HG03064 (cell line): Measurements from ENCODE around the gene C11orf97.

Experiments used
- ATAC-seq: cut with Tn5 transposase; IDR thresholded peaks from one replicate; pipeline ENCODE4 v1.9.1; 2021; ENCODE audit warnings: low read depth; ENCODE audit not compliant: unreplicated experiment

The C11orf97 gene

DNA sequence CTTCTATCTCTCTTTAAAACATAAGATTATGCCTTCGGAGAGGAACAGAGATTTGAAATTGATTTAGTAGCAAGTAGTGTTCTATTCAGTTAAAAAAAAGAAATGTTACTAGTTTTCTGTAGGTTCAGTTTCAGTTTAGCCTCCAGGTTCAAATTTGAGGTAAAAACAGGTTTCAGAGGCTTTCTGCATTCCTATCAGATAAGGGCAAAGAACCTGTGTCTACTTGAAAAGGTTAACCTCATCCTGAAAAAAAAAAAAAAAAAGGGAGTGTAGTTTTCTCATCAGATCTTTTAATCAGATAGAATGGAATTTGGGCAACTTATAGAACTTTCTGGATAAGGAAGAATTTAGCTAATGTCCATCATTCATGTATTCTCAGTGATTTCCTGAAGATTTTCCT is 12.1 kb downstream of the C11orf97 start:
- no peak for ATAC-seq

DNA sequence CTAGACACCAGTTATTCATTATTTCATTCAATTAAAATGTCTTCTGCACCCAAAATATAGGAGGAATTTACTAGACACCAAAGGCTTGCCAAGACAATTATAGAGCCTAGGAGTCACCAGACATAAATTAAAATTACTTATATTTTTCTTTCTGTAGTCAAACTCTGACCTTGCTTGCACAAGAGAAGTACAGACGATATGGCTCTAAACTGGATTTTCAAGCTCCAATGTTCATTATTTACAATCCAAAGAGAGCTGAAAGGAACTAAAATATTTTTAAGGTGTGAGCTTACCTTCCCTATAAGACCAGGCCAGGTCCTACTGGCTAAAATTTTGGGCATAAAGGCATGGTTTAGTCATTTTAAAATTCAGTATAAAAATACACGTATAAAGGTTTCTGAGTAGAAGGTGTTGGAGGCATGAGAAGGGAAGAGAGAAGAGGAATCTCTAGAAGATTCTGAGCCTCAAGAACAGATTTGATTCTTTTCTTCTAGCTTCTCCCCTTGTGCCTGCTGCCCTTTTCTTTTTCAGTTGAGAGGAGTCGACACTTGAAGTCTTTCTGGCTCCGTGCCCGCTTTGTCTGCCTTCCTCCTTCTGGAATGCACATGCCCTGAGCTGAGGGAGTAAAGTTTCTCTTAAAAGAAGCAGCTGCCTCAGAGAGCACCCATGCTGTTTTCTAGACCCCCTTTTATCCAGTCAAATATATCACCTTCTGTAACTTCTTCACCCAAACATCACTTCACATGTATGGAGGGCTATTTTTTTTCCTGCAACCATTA is 13.5 kb downstream of the C11orf97 start:
- ATAC-seq = no peak

DNA sequence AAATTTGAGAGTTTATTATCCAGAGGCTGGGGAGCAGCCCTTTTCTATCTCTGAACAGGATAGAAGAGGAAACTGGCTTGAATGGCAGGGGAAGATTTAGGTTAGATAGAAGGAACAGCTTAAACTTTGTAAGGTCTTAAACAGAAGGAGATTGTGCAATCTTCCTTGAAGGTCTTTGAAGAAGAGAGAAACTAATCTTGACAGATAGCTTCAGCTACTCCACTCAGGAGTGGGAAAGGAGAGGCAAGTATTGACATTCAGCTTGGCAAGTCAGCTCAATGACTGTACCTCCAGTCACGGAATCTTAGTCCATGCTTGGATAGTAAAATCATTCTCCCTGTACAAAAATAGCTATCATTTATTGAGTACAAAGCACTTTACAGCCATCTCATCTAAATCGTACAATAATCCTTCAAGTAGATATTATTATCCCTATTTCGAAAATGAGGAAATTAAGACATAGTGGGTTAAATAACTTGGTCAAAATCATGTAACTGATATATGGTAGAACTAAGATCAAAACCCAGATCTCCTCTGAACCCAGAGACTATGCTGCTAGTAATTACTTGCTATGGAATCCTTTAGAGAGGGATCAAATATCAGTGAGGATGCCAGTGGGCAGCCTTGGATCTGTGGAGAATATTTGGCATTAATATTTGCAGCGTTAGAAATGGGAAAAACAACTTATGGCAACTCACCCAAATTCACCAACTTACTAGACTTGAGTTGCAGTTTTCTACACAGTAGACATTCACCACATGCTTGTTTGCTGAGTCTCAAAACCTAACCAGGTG is 14.6 kb downstream of the C11orf97 start:
- no peak for ATAC-seq

DNA sequence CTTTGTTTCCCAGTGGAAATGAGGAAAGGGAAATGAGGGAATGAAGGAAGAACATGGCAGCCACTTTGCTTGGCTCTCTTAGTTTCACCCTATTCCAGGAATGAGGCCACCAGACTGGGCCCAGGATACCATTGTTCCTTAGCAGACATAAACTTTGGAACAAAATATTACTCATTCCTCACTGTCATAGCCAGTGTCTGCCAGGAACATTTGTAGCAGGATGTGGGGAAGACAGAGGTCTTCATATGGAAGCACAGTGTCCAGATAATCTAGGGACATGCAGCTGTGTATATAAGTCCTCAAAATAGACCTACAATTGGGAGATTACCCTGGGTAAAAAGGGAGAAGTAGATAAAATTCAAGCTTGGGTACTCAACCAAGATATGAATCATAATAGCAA is 16.3 kb downstream of the C11orf97 start:
- ATAC-seq = no peak

DNA sequence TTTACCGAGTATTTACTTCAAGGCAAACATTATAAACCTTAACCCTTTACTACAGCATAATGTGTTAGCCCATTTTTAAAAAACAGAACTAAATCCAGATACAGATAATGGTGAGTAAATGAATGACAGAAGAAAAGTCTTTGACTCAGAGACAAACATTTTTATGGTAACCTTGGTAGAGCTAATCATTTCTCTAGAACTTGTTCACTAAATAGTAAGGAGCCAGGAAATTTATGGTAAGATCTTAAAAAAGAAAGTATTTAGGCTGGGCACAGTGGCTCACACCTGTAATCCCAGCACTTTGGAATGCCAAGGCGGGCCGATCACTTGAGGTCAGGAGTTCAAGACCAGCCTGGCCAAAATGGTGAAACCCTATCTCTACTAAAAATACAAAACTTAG is 19.9 kb downstream of the C11orf97 start:
- no peak for ATAC-seq

DNA sequence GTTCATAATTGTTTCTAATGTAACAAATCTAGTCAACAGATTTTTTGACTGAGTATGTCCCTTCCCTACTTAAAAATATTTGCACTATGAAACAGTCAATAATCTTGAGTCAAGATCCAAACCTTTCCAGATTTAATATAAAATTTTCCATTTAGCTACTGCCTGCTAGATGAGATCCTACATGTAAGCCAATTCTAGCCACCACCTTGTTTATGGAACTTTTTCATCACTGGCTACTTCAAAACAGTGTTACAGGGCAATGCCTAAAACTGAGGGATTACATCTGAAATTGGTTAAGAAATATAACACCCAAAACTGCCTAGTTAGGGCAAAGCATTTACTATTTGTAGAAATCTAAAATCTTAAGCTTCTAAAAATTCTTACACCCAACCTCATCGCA is 20.9 kb downstream of the C11orf97 start:
- ATAC-seq = no peak

DNA sequence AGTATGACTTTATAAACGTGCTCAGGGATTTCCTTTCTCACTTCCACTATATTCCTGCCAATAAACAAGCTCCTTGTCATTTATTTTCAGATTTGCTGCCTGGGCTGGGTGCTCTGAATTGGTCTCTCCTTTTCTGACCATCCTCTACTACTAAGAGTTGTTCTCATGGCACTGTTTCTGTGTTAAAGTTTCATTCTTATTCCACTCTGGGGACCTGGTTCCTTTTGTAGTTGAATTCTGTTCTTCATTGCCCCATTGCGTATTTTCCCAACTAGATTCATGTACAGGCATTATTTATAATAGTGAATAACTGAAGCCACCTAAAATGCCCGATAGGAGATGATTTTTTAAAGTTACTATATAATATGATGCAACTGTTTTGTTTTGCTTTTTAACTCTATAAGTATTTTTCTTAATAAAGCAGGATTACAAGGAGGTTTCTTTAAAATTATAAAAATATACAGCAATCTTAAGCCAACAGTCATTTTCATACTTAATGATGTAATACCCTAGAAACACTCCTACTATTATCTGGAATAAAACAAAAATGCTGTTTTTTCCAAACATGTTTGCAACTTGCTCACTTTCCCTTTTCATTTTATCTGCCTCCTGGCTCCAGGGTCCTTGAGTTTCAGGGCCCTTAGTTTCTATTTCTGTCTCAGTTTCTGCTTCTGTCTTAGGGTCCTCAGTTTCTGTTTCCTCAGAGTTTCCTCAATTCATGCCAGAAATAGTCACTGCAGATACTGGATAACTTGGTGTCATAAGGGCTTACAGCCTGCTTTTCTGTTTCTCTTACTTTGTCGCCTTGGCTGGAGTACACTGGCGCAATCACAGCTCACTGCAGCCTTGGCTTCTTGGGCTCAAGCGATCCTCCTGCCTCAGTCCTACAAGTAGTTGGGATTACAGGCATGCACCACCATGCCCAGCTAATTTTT is 21.7 kb downstream of the C11orf97 start:
- no peak for ATAC-seq

DNA sequence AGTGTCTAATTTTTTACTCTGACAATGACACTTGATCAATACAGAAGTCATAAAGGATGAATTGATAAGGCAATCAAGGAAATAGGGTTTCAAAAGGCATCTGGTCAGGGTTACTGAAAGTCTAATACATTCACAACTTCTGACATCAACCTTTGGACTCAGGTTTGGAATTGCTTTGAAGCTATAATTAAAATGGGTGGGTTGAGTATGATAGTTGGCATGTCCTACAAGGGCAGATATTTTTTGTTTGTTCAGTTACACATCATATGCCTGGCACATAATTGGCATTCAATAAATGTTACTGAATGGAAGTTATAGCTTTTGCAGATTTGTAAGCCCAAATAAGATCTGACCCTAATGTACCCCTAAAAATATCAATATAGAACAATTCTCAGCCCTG is 24.1 kb downstream of the C11orf97 start:
- no peak for ATAC-seq

DNA sequence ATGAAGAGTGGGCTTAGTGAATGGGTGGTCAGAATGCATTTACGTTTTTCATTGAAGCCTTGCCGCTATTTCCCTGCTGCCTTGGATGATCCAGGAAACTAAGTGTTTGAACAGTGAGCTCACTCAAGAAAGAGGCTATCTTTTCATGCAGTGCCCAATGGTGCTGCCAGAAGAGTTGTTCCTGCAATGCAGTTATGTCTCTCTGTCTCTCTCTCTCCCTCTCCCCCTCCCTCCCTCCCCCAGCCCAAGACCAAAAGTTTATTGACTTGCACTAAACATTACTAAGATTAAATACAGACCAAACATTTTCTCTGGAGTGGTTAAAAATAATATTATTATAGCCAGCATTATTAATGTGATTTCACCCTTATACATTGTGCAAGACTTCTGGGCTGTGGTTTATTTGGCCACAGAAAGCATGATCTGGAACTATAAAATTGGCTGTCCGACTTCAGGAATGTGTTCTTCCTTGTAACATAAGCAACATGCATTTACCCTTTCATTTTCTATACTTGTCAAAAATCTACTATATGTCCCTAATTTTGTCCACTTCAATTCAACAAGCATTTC is 24.9 kb downstream of the C11orf97 start:
- no peak for ATAC-seq

DNA sequence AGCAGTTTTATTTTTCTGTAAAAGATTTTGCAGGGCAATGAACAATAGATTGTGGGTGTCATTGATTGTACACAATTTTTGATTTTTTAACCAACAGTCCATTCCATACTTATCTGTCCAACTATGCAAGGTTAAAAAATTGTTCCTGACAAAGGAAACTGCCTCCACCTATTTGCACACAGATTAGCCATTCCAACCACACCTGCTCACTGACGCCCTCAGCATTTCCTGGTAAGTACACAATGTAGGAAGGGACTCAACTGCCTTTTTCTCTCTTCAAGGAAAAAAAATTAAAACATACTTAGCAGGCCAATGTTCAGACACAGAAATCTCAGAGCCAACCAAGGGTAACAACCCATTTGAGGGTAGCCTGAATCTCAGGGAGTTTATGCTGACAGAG is 27.2 kb downstream of the C11orf97 start:
- ATAC-seq = no peak

DNA sequence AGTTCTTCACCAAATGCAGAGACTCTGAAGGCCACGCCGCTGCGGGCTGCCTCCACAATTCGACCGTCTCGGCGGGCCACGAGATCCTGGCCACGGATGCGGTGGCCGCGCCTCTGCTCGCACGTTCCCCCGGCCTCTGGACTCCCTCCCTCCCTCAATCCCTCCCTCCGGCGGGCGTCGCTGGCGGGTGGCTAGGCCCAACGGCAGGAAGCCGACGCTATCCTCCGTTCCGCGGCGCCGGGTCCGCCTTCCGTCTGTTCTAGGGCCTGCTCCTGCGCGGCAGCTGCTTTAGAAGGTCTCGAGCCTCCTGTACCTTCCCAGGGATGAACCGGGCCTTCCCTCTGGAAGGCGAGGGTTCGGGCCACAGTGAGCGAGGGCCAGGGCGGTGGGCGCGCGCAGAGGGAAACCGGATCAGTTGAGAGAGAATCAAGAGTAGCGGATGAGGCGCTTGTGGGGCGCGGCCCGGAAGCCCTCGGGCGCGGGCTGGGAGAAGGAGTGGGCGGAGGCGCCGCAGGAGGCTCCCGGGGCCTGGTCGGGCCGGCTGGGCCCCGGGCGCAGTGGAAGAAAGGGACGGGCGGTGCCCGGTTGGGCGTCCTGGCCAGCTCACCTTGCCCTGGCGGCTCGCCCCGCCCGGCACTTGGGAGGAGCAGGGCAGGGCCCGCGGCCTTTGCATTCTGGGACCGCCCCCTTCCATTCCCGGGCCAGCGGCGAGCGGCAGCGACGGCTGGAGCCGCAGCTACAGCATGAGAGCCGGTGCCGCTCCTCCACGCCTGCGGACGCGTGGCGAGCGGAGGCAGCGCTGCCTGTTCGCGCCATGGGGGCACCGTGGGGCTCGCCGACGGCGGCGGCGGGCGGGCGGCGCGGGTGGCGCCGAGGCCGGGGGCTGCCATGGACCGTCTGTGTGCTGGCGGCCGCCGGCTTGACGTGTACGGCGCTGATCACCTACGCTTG is 31.7 kb downstream of the C11orf97 start, which contains the start of gene FUT4:
Gene FUT4, plus strand, starts transcription at position 227 of the 951 bp plus-strand sequence. Its CDS starts 213 bp downstream, at position 440.
- peak; percentile 79 for ATAC-seq

DNA sequence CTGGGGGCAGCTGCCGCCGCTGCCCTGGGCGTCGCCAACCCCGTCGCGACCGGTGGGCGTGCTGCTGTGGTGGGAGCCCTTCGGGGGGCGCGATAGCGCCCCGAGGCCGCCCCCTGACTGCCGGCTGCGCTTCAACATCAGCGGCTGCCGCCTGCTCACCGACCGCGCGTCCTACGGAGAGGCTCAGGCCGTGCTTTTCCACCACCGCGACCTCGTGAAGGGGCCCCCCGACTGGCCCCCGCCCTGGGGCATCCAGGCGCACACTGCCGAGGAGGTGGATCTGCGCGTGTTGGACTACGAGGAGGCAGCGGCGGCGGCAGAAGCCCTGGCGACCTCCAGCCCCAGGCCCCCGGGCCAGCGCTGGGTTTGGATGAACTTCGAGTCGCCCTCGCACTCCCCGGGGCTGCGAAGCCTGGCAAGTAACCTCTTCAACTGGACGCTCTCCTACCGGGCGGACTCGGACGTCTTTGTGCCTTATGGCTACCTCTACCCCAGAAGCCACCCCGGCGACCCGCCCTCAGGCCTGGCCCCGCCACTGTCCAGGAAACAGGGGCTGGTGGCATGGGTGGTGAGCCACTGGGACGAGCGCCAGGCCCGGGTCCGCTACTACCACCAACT is 32.5 kb downstream of the C11orf97 start:
- ATAC-seq = peak; percentile 2

DNA sequence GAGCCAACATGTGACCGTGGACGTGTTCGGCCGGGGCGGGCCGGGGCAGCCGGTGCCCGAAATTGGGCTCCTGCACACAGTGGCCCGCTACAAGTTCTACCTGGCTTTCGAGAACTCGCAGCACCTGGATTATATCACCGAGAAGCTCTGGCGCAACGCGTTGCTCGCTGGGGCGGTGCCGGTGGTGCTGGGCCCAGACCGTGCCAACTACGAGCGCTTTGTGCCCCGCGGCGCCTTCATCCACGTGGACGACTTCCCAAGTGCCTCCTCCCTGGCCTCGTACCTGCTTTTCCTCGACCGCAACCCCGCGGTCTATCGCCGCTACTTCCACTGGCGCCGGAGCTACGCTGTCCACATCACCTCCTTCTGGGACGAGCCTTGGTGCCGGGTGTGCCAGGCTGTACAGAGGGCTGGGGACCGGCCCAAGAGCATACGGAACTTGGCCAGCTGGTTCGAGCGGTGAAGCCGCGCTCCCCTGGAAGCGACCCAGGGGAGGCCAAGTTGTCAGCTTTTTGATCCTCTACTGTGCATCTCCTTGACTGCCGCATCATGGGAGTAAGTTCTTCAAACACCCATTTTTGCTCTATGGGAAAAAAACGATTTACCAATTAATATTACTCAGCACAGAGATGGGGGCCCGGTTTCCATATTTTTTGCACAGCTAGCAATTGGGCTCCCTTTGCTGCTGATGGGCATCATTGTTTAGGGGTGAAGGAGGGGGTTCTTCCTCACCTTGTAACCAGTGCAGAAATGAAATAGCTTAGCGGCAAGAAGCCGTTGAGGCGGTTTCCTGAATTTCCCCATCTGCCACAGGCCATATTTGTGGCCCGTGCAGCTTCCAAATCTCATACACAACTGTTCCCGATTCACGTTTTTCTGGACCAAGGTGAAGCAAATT is 33.3 kb downstream of the C11orf97 start:
- no peak for ATAC-seq

DNA sequence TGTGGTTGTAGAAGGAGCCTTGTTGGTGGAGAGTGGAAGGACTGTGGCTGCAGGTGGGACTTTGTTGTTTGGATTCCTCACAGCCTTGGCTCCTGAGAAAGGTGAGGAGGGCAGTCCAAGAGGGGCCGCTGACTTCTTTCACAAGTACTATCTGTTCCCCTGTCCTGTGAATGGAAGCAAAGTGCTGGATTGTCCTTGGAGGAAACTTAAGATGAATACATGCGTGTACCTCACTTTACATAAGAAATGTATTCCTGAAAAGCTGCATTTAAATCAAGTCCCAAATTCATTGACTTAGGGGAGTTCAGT is 33.9 kb downstream of the C11orf97 start:
- no peak for ATAC-seq

DNA sequence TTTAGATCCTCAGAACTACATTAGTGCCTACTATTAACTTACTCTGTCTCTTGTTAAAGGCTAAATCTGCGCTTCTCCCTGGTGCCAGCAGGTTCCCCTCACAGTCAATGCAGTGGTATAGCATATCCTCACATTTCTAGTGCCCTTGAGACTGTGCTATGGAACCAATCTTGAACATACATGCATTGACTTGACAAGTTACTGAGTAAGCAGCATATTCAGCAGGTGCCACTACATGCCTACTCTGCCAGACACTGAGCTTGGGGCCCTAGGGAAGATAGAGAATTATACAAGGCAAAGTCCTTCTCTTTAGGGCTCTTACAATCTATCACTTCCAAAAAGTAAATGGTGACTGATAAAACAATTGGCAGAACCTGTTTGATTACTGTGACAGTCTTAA is 34.6 kb downstream of the C11orf97 start:
- no peak for ATAC-seq

DNA sequence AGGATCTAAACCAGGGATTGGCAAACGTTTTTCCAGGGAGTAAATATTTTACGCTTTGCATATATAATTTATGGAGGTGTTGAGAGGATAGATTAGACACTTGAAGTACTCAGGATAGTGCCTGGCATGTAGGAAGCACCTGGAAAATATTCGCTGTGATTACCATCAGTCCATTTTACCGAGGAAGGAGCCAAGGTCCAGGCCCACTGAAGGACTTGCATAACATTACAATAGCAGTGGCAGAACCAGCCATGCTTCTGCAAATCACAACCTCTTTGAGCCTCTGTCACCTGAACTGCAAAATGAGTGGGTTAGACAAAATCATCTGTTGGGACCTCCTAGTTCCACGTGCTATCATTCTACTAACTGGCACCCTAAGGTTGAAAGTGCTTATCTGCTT is 36.9 kb downstream of the C11orf97 start:
- ATAC-seq = no peak

DNA sequence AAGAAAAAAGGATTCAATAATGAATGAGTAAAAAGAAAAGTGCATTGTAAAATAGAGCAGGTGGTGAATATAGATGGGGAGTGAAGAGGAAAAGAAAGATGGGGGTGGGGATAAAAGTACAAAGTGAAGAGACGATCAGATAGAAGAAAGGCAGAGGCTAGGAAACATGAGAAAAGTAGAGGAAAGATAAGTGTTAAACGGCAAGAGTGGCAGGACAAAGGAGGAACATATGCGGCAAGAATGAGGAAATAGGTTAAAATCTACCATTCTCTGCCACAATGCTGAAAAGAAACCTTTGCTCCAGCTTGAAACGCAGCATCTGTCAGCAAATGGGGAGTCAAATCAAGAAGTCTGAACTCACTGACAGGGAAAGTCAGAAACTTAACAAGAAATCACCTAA is 38.3 kb downstream of the C11orf97 start:
- no peak for ATAC-seq

DNA sequence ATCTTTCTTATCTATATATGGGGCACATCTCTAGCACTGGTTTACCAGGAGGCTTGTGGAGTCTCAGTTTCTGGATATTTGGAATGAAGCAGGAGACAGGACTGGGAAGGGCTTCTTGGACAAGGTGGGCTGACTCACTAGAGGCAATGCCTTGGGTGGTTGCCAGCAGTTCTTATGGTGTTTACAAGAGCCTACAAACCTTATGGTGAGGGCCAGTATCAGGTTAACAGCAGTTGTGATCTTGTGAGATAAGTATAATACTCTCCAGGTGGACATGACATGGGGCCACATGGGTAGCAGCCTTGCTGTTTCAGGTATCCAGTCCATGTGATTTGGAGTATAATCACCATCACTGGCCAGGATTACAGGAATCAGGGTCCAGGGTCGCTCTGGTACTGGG is 41.7 kb downstream of the C11orf97 start:
- ATAC-seq = no peak
